HG03354 (cell line): Measurements from ENCODE around the gene WDR38.

Experiments used
- ATAC-seq: cut with Tn5 transposase; IDR thresholded peaks from one replicate; pipeline ENCODE4 v1.9.1; 2021; ENCODE audit warnings: mild to moderate bottlenecking; ENCODE audit not compliant: unreplicated experiment, poor library complexity, severe bottlenecking

The WDR38 gene, protein sequence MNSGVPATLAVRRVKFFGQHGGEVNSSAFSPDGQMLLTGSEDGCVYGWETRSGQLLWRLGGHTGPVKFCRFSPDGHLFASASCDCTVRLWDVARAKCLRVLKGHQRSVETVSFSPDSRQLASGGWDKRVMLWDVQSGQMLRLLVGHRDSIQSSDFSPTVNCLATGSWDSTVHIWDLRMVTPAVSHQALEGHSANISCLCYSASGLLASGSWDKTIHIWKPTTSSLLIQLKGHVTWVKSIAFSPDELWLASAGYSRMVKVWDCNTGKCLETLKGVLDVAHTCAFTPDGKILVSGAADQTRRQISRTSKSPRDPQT

DNA sequence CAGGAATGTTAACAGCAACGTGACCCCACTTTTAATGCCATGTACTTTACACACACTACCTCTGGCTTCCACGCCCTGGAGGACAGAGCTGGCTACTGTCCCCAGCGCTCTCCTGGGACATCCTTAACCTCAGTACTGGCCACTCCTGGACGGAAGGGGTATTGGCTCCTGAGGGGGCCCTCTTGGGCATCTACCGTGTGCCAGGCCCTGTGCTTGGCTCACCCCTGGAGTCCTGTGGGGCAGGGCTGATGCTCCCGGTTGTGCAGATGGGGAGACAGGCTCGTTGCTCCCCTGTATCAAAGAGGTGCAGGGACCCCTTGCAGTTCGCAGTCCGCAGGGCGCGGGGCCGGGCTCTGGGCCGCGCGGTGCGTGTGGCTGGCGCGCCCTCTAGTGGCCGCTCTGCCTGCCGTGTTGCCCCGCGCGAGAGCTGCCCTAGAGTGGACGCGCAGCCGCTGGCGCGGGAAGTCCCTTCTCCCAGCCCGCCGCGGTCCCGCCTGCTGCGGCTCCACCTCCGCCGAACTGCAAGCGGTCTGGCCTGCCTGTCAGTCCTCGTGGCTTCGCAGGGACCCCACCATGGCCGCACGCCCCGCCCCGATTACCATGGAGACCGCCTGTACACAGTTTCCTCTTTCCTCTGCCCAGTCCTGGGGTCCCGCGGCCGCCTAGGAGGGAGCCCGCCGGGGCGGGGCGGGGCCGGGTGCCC is at the start of gene WDR38:
Gene WDR38, plus strand, starts transcription at position 632 of the 703 bp plus-strand sequence. CDS start 72 bp downstream, outside the sequence.
- ATAC-seq: peak; percentile 78

DNA sequence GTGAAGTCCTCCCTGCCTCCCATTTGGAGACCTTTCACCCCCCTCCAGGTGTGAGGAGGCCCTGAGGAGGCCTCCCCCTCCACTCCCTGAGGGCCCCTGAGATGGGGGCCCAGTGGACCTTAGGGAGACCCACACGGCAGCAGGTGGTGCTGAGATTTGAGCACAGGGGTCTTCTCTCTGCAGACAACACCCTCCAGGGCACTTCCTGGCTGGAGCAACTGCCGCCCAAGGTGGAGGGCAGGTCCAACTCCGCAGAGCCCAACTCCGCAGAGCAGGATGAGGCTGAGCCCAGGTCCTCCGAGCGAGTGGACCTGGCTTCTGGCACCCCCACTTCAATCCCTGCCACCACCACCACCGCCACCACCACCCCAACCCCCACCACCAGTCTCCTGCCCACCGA is 49.3 kb upstream of the WDR38 start:
- ATAC-seq: no peak

DNA sequence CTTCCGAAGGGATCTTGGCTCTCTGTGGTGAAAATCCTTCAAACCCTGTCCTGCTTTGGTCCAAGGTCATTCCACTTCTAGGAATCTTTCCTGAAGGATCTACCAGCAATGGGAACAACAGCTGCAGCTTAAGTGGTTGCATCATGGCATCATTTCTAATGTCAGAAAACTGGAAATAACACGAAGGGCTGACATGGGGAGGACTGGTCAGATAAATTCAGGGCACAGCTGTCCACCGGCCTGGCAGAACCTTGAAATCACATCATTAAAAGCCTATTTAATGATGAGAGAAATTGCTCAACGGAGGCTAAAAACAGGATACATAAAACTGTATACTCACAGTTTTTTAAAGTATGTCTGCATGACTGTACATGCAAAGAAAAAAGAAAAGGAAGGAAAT is 48.1 kb upstream of the WDR38 start:
- ATAC-seq: no peak

DNA sequence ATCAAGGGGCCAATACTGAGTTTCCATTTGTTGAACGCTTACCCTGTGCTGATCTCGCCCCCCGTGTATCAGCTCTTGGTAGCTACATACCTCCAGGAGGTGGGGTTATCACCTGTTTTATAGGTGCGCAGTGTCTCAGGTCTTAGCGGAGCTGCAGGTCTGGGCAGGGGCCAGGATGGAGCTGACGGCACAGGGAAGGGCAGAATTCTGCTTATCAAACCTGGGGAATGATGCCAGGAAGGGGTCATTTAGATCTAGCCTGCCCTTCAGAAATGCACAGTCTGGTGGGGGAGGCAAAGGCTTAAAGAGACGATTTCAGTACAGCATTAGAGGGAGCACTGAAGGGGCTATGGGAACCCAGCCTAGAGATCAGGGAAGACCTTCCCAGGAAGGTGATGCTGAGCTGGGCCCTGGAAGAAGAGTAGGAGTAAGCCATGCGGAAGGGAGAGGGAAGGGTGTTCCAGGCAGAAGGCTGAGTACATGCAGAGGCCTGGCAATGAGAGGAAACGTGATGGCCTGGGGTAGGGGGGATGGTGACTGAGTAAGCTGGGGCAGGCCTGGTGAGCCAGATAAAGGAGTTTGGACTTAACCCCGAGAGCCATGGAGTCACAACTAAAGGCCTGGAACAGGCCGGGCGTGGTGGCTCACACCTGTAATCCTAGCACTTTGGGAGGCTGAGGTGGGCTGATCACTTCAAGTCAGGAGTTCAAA is 44.9 kb upstream of the WDR38 start:
- ATAC-seq: no peak

DNA sequence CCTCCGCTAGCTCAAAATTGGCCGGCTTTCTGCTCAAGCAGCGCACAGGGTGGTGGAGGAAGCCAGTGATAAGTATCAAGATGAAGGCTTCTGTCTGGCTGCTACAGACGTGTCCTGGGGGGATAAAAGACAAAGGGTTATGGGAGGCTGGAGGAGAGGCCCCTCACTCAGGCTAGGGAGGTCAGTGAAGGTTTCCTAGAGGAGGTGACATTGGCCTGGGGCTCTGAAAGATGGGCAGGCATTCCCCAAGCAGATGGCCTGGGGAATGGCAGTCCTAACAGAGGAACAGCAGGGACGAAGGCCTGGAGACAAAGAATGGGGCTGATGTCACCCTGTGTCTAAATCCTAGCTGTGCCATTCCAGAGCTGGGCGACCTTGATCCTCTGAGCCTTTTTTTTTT is 44.0 kb upstream of the WDR38 start:
- no peak for ATAC-seq

DNA sequence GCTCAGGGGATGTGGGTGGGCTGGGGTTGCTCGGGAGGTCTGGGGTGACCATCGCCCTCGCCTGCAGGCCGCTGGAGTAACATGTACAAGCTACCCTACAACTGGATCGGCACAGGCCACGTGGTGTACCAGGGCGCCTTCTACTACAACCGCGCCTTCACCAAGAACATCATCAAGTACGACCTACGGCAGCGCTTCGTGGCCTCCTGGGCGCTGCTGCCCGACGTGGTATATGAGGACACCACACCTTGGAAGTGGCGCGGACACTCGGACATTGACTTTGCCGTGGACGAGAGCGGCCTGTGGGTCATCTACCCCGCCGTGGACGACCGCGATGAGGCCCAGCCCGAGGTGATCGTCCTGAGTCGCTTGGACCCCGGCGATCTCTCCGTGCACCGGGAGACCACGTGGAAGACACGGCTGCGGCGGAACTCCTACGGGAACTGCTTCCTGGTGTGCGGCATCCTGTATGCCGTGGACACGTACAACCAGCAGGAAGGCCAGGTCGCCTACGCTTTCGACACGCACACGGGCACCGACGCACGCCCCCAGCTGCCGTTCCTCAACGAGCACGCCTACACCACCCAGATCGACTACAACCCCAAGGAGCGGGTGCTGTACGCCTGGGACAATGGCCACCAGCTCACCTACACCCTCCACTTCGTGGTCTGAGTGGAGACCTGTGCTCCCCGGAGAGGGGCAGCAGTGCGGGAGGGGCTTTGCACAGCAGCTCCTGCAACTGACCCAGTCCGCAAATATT is 43.3 kb upstream of the WDR38 start:
- ATAC-seq: no peak

- ATAC-seq: no peak
Measured at GRCh38 chr9:124810663-124811355, 42.5 kb upstream of the WDR38 start.

DNA sequence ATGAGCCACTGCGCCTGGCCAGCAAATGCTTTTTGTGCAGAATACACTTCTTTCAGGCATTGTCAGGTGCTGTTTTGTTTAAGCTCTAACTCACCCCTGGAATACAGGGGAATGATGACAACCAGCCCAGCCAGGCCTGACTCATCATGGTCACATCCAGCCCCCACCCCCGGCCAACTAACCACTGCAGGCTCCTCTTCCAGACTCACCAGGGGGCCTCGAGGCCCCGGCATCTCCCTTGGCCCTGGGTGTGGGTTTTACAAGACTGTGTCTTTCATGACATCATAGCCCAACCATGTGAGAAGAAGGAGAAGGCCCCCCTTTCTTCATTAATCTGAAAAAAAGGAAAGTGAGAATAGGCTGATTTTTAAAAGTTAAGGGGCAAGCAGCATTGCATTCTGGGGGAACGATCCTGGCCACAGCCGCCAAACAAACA is 40.8 kb upstream of the WDR38 start:
- no peak for ATAC-seq

- no peak for ATAC-seq
Measured at GRCh38 chr9:124813041-124813440, 40.2 kb upstream of the WDR38 start.

GRCh38 chr9:124813501-124814163 is 39.6 kb upstream of the WDR38 start:
- ATAC-seq: no peak

DNA sequence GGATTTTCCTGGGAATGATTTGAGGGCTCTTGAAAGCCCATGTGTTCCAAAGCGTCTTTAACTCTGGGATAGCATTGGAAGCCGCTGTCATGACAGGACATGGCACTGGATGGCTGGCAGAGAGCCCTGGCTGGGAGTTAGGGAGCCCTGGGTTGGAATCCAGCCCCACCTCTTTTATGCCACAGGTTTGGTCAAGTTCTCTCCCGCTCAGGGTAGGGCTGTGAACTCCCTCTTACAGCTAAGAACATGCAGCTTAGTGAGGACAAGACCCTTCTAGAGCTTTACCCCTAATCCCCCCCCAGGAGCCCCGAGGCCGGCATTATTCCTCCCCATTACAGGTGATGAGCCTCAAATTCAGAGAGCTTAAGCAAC is 39.1 kb upstream of the WDR38 start:
- no peak for ATAC-seq

DNA sequence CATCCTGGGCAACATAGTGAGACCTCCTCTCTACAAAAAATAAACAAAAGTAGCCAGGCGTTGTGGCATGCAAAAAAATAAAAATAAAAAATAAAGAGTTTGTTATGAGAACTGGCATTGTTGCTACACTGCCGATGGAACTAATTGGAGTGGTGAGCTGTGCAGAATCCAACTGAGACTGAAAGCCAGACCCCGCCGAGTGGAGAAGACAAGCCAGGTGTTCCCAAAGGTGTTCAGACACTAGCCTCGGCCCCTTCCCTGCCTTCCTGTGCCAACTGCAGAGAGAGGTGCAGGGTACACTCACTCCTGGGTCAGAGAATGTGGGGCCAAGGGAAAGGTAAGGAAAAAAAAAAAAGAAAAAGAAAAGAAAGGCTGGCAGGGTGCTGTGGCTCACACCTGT is 37.7 kb upstream of the WDR38 start:
- ATAC-seq: no peak

GRCh38 chr9:124818431-124819281 is 34.6 kb upstream of the WDR38 start:
- ATAC-seq: no peak

- no peak for ATAC-seq
Measured at GRCh38 chr9:124820698-124821623, 32.3 kb upstream of the WDR38 start.

GRCh38 chr9:124828489-124829333 is 24.5 kb upstream of the WDR38 start:
- ATAC-seq: no peak

- ATAC-seq: no peak
Measured at GRCh38 chr9:124829334-124829669, 24.0 kb upstream of the WDR38 start.
